DOHH2 (cell line): Measurements from ENCODE around the gene CALML3.

ENCODE experiments used
- H3F3A ChIP-seq: fragments of 200-600 bp; sonication (generic), shearing (Covaris generic); 2 replicates; pipeline ENCODE4 v1.6.0; 2016; ENCODE audit warnings: antibody characterized with exemption, mild to moderate bottlenecking; ENCODE audit not compliant: control insufficient read depth, insufficient read depth
- H3K27ac ChIP-seq: fragments of 200-600 bp; sonication (generic); 2 replicates; pipeline ENCODE4 v1.5.1; 2014; ENCODE audit warnings: low read depth, mild to moderate bottlenecking, low read length, moderate library complexity
- H3K27me3 ChIP-seq: fragments of 200-600 bp; sonication (generic); 2 replicates; pipeline ENCODE4 v1.6.1; 2014; ENCODE audit warnings: mild to moderate bottlenecking, low read length, mixed read lengths; ENCODE audit not compliant: control insufficient read depth
- H3K36me3 ChIP-seq: fragments of 200-600 bp; sonication (generic); 2 replicates; pipeline ENCODE4 v1.6.1; 2014; ENCODE audit warnings: mild to moderate bottlenecking, low read length, moderate library complexity, mixed read lengths; ENCODE audit not compliant: control insufficient read depth
- H3K4me1 ChIP-seq: fragments of 200-600 bp; sonication (generic); 2 replicates; pipeline ENCODE4 v1.6.1; 2014; ENCODE audit warnings: mild to moderate bottlenecking, low read length, mixed read lengths; ENCODE audit not compliant: control insufficient read depth
- H3K4me2 ChIP-seq: fragments of 200-600 bp; sonication (generic); 2 replicates; pipeline ENCODE4 v1.6.0; 2014; ENCODE audit warnings: mild to moderate bottlenecking, low read length, moderate library complexity
- H3K4me3 ChIP-seq: fragments of 200-600 bp; sonication (generic); 2 replicates; pipeline ENCODE4 v1.5.1; 2014; ENCODE audit warnings: mild to moderate bottlenecking, low read length, mixed read lengths
- H3K79me2 ChIP-seq: fragments of 200-600 bp; sonication (generic); 2 replicates; pipeline ENCODE4 v1.6.1; 2014; ENCODE audit warnings: mild to moderate bottlenecking, low read length, mixed read lengths; ENCODE audit not compliant: control insufficient read depth
- H3K9me2 ChIP-seq: fragments of 200-600 bp; sonication (generic); replicated peaks from 2 replicates; pipeline ENCODE4 v1.6.1; 2014; ENCODE audit warnings: mild to moderate bottlenecking, low read length, mixed read lengths; ENCODE audit not compliant: control insufficient read depth
- H3K9me3 ChIP-seq: fragments of 200-600 bp; sonication (generic); 2 replicates; pipeline ENCODE4 v1.6.1; 2014; ENCODE audit warnings: antibody characterized with exemption, low read length, mixed read lengths; ENCODE audit not compliant: control insufficient read depth, insufficient read depth
- H4K20me1 ChIP-seq: fragments of 200-600 bp; sonication (generic); 2 replicates; pipeline ENCODE4 v1.6.0; 2014; ENCODE audit warnings: low read depth, mild to moderate bottlenecking, antibody characterized with exemption, low read length, moderate library complexity; ENCODE audit not compliant: control insufficient read depth, insufficient read depth
- EZH2phosphoT487 ChIP-seq: fragments of 200-600 bp; sonication (generic); IDR thresholded peaks from 2 replicates; pipeline ENCODE4 v1.6.1; 2017; ENCODE audit warnings: borderline replicate concordance, mild to moderate bottlenecking, antibody characterized with exemption, low read length, moderate library complexity, mixed read lengths
- TF ChIP-seq, protein P1 (sequence below): fragments of 200-600 bp; sonication (generic); IDR thresholded peaks from one replicate; pipeline ENCODE4 v1.5.1; 2014; ENCODE audit warnings: antibody characterized with exemption, mild to moderate bottlenecking, low read depth, low read length; ENCODE audit not compliant: poor library complexity, severe bottlenecking

The CALML3 gene

GRCh38 chr10:5519054-5519453, 5.7 kb upstream of the CALML3 start:
- Histone ChIP-seq H3K9me2 (no peaks in the 10 kb centered on the region), H3K4me3 (no peak overlapping the region), H4K20me1 (no peaks in the 10 kb centered on the region), H3K4me1 (no peaks in the 10 kb centered on the region), H3K4me2 (no peak overlapping the region), H3K27me3 (peaks cover 16% of the 10 kb centered on the region; the same call in 1 of the 2 replicates), H3K36me3 (no peaks in the 10 kb centered on the region), H3K27ac (no peak overlapping the region), H3F3A (no peaks in the 10 kb centered on the region), H3K79me2 (no peaks in the 10 kb centered on the region), H3K9me3 (no peaks in the 10 kb centered on the region)
- TF ChIP-seq EZH2phosphoT487: no peak
- TF ChIP-seq, protein P1, sequence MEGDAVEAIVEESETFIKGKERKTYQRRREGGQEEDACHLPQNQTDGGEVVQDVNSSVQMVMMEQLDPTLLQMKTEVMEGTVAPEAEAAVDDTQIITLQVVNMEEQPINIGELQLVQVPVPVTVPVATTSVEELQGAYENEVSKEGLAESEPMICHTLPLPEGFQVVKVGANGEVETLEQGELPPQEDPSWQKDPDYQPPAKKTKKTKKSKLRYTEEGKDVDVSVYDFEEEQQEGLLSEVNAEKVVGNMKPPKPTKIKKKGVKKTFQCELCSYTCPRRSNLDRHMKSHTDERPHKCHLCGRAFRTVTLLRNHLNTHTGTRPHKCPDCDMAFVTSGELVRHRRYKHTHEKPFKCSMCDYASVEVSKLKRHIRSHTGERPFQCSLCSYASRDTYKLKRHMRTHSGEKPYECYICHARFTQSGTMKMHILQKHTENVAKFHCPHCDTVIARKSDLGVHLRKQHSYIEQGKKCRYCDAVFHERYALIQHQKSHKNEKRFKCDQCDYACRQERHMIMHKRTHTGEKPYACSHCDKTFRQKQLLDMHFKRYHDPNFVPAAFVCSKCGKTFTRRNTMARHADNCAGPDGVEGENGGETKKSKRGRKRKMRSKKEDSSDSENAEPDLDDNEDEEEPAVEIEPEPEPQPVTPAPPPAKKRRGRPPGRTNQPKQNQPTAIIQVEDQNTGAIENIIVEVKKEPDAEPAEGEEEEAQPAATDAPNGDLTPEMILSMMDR: no peak

DNA sequence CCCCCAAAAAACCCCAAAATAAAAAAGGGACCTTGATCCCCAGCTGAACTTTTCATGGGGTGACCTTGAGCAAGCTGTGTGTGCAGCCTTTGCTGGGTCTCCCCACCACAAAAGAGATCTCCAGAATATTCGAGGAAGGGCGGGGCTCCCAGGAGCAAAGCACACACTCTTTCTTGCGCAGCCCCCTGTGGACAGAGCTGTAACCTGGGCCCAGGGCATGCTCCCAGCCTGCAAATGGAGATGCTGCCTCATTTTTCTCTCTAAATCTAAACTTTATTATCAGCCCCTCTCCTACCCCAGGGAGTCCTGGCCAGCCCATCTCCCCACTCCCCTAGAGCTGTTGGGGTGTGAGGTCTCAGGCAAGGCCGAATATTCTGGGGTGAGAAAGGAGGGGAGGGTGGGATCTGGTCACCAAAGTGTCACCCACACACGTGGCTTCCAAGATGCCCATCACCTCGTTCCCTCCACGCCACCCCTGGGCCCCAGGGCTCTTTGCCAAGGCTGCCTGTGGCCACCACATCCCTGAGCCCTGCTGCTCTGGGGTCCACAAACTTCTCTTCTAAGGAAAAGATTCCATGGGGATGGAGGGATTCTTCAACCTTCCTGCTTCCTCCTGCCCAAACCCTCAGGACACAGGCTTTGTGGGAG, 1.7 kb upstream of the CALML3 start:
- no peak for TF ChIP-seq EZH2phosphoT487
- TF ChIP-seq, protein P1: no peak
- Histone ChIP-seq H3K4me1 (no peaks in the 10 kb centered on the region), H3K27ac (no peak overlapping the region), H4K20me1 (no peaks in the 10 kb centered on the region), H3K4me2 (no peak overlapping the region), H3K27me3 (peaks cover 14% of the 10 kb centered on the region), H3K9me3 (no peaks in the 10 kb centered on the region), H3K9me2 (no peaks in the 10 kb centered on the region), H3F3A (no peaks in the 10 kb centered on the region), H3K36me3 (no peaks in the 10 kb centered on the region), H3K79me2 (no peaks in the 10 kb centered on the region), H3K4me3 (no peak overlapping the region)

DNA sequence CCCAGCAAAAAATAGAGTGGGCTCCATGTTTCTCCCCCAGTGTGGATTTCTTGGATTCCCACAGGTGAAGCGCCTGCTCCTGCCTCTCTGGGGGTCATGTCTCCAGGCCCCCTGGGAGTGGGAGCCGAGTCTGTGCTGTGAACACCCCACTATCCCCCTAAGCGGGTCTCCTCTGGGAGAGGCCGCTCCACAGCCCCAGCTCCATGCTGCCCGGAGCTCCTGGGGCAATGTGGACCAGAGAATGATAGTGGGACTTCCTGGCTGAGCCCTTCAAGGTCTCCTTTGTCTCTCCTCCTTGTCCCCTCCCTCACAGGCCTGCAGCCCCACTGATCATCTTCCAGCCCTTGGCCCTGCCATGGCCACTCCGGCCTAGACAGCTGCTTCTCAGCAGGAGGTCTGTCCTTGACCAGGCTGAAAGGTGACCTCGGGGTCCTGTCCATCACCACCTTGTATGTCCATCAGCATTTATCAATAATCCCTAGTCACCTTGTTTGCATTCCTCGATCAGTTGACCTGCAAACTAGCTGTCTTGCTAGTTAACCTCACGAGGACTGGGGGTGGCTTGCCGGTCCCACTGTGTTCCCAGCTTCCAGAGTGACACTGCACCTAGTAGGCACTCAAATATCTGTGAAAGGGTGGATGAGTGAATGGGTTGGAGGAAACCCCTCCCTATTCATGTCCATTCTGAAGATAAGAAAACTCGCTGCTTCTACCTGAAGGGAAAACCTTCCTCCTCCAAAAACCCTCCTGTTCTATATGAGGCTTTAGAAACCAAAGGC, 776 bp upstream of the CALML3 start:
- Histone ChIP-seq H3K79me2 (no peaks in the 10 kb centered on the region), H3F3A (no peaks in the 10 kb centered on the region), H3K9me2 (no peaks in the 10 kb centered on the region), H3K4me3 (no peak overlapping the region), H3K4me2 (no peak overlapping the region), H3K36me3 (no peaks in the 10 kb centered on the region), H3K4me1 (no peaks in the 10 kb centered on the region), H3K27me3 (peaks cover 9% of the 10 kb centered on the region), H3K27ac (no peak overlapping the region), H3K9me3 (no peaks in the 10 kb centered on the region), H4K20me1 (no peaks in the 10 kb centered on the region)
- TF ChIP-seq, protein P1: no peak
- no peak for TF ChIP-seq EZH2phosphoT487
